ENCODE data around the gene CKS1B. TPM values are rescaled to one million over a fixed set of nuclear protein-coding genes. Genes with fewer than 3 reads are reported as not detected.

CKS1B gene
- total and polyA plus RNA-seq, 9 of the 15 experiments (the other 6 are each of a cell fraction or from before 2014, with no cell fraction given), result 215 to 1,103 (median 460) TPM

GRCh38 chr1:155001675-155002463, 27.4 kb downstream of the CKS1B start (continued):
- TF ChIP-seq, protein P1, sequence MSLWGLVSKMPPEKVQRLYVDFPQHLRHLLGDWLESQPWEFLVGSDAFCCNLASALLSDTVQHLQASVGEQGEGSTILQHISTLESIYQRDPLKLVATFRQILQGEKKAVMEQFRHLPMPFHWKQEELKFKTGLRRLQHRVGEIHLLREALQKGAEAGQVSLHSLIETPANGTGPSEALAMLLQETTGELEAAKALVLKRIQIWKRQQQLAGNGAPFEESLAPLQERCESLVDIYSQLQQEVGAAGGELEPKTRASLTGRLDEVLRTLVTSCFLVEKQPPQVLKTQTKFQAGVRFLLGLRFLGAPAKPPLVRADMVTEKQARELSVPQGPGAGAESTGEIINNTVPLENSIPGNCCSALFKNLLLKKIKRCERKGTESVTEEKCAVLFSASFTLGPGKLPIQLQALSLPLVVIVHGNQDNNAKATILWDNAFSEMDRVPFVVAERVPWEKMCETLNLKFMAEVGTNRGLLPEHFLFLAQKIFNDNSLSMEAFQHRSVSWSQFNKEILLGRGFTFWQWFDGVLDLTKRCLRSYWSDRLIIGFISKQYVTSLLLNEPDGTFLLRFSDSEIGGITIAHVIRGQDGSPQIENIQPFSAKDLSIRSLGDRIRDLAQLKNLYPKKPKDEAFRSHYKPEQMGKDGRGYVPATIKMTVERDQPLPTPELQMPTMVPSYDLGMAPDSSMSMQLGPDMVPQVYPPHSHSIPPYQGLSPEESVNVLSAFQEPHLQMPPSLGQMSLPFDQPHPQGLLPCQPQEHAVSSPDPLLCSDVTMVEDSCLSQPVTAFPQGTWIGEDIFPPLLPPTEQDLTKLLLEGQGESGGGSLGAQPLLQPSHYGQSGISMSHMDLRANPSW (CRISPR knock-in tag; IDR thresholded peaks at IDR 0.05), result no peak
- no peak for TF ChIP-seq ZNF24 (IDR thresholded peaks at IDR 0.05)
- TF ChIP-seq MEIS2 (IDR thresholded peaks at IDR 0.05; ENCODE audit: partially characterized antibody), result no peak
- TF ChIP-seq, protein P2, sequence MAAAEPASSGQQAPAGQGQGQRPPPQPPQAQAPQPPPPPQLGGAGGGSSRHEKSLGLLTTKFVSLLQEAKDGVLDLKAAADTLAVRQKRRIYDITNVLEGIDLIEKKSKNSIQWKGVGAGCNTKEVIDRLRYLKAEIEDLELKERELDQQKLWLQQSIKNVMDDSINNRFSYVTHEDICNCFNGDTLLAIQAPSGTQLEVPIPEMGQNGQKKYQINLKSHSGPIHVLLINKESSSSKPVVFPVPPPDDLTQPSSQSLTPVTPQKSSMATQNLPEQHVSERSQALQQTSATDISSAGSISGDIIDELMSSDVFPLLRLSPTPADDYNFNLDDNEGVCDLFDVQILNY (CRISPR knock-in tag; IDR thresholded peaks at IDR 0.05), result no peak
- no peak for TF ChIP-seq ZNF699 (CRISPR knock-in tag; IDR thresholded peaks at IDR 0.05; ENCODE audit: insufficient replicate concordance)
- TF ChIP-seq, protein P3, sequence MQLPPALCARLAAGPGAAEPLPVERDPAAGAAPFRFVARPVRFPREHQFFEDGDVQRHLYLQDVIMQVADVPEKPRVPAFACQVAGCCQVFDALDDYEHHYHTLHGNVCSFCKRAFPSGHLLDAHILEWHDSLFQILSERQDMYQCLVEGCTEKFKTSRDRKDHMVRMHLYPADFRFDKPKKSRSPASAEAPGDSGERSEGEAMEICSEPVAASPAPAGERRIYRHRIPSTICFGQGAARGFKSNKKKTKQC (CRISPR knock-in tag; IDR thresholded peaks at IDR 0.05), result no peak
- no peak for TF ChIP-seq SAFB2 (IDR thresholded peaks at IDR 0.05; ENCODE audit: borderline replicate concordance, low read depth, low read length, severe bottlenecking)
- TF ChIP-seq ZNF124 (CRISPR knock-in tag; IDR thresholded peaks at IDR 0.05), result no peak
- TF ChIP-seq RAD21 (CRISPR knock-in tag; conservative IDR thresholded peaks at IDR 0.05 in 1 of 2, IDR thresholded peaks at IDR 0.05 in 1 of 2), result peak; percentile 17 to 40; a peak in 2 of 4 replicates
- TF ChIP-seq, protein P4, sequence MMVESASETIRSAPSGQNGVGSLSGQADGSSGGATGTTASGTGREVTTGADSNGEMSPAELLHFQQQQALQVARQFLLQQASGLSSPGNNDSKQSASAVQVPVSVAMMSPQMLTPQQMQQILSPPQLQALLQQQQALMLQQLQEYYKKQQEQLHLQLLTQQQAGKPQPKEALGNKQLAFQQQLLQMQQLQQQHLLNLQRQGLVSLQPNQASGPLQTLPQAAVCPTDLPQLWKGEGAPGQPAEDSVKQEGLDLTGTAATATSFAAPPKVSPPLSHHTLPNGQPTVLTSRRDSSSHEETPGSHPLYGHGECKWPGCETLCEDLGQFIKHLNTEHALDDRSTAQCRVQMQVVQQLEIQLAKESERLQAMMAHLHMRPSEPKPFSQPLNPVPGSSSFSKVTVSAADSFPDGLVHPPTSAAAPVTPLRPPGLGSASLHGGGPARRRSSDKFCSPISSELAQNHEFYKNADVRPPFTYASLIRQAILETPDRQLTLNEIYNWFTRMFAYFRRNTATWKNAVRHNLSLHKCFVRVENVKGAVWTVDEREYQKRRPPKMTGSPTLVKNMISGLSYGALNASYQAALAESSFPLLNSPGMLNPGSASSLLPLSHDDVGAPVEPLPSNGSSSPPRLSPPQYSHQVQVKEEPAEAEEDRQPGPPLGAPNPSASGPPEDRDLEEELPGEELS (CRISPR knock-in tag; IDR thresholded peaks at IDR 0.05; ENCODE audit: borderline replicate concordance), result no peak
- peak; percentile 62; the same call in 1 of the 2 replicates for TF ChIP-seq TFAP4 (CRISPR knock-in tag; IDR thresholded peaks at IDR 0.05; ENCODE audit: borderline replicate concordance)
- no peak for TF ChIP-seq SLC30A9 (CRISPR knock-in tag; IDR thresholded peaks at IDR 0.05)
- no peak for TF ChIP-seq XRCC5 (IDR thresholded peaks at IDR 0.05; ENCODE audit: low read depth, low read length)
- TF ChIP-seq ZNF175 (CRISPR knock-in tag; IDR thresholded peaks at IDR 0.05; ENCODE audit: low read depth), result no peak
- TF ChIP-seq CBFB (CRISPR knock-in tag; IDR thresholded peaks at IDR 0.05), result no peak
- TF ChIP-seq SMC3 (conservative IDR thresholded peaks at IDR 0.05; ENCODE audit: insufficient read depth, low read depth, low read length), result no peak
- no peak for TF ChIP-seq ETV5 (CRISPR knock-in tag; IDR thresholded peaks at IDR 0.05; ENCODE audit: low read depth)
- TF ChIP-seq ZNF134 (CRISPR knock-in tag; conservative IDR thresholded peaks at IDR 0.05), result no peak
- no peak for TF ChIP-seq SRSF3 (IDR thresholded peaks at IDR 0.05; ENCODE audit: insufficient read depth, low read length)
- peak; percentile 9; the same call in 1 of the 2 replicates for TF ChIP-seq MEF2D (tag; conservative IDR thresholded peaks at IDR 0.05; ENCODE audit: low read depth)
